Activated T-cell treated with anti-CD3 and anti-CD28 coated beads for 1 hour (primary cell): ENCODE measurements around the gene HBE1.

ENCODE experiments used
- DNase-seq: peaks from one replicate; pipeline ENCODE4 v3.0.0-alpha.2; 2020; ENCODE audit warnings: low read depth

Gene HBE1

GRCh38 chr11:5233307-5233706, 36.4 kb downstream of the HBE1 start:
- DNase-seq, result no peak

DNA sequence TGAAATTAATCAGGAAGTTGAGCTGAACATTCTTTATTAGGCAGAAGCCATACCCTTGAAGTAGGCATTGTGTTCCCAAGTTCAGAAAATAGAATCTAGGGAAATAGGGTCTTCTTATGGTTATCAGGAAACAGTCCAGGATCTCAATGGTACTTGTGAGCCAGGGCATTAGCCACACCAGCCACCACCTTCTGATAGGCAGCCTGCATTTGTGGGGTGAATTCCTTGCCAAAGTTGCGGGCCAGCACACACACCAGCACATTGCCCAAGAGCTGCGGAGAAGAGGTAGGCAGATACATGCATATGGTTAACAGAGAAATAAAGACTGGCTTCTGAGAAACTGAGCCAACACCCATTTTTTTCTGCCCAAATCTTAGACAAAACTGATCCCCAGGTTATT, 36.9 kb downstream of the HBE1 start:
- no peak for DNase-seq

GRCh38 chr11:5232176-5232575, 37.6 kb downstream of the HBE1 start:
- no peak for DNase-seq

DNA sequence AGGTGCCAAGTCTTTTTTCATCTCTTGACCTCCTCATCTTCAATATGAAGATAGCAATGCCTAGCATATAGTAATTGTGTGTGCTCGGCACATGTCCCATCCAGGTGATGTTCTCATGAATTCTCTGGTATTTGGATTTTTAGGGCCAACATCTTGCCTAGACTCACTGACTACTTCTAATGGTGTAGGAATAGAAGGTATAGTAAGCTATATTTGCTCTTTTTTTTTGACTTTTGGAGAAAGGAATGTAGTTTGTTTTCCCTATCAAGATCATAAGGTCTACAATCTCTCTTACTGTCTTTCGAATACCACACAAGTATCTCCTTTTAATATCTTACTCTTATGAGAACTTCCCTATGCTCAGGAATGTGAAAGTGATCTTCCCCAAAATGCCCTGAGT, 38.6 kb downstream of the HBE1 start:
- no peak for DNase-seq

GRCh38 chr11:5230266-5230665, 39.5 kb downstream of the HBE1 start:
- DNase-seq, result no peak

DNA sequence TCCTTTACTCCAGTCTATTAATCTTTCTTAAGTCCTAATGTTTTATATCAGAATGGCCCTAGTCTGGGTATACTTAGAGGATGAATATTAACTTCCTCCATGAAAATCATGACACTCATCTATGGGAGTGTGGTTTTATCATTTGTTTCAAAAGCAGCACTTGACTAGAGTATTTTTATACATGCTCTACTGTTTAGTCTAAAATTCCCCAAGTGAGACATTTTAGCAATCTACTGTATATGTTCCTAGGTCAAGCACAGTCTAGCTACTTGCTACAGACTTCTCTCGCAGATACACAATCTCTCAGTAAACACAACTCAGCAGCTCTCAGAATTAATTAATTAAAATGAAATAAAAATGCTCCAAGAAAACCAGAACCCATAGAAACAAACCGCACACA, 39.9 kb downstream of the HBE1 start:
- DNase-seq, result no peak

GRCh38 chr11:5229356-5229755, 40.4 kb downstream of the HBE1 start:
- DNase-seq, result no peak

DNA sequence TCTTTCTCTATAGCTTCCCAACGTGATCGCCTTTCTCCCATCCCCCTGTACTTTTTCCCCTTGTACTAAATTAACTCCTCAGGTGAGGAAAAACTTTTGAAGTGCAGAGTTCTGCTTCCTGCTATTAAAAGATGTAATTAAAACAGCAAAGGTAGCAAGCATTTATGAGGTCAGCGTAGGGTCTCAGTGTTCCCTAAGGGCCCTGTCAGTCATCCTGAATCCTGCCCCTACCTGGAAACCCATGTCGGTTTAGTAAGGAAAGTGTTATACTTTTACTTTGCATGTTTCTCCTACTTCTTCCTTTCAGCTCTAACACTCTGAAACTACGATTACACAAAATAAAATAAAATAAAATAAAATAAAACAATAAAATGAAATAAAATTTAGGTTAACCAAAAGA, 41.6 kb downstream of the HBE1 start:
- DNase-seq, result no peak

DNA sequence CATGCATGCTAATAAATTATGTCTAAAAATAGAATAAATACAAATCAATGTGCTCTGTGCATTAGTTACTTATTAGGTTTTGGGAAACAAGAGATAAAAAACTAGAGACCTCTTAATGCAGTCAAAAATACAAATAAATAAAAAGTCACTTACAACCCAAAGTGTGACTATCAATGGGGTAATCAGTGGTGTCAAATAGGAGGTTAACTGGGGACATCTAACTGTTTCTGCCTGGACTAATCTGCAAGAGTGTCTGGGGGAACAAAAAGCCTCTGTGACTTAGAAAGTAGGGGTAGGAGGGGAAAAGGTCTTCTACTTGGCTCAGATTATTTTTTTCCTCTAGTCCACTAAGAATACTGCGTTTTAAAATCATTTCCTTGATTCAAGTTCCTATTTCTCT, 42.1 kb downstream of the HBE1 start:
- DNase-seq, result no peak

- DNase-seq, result no peak
Observed at GRCh38 chr11:5226732-5227310, 42.9 kb downstream of the HBE1 start, which contains the start of gene HBB. HBB (minus strand) TSS chr11:5227071; CDS start chr11:5227021, 50 bp downstream.

DNA sequence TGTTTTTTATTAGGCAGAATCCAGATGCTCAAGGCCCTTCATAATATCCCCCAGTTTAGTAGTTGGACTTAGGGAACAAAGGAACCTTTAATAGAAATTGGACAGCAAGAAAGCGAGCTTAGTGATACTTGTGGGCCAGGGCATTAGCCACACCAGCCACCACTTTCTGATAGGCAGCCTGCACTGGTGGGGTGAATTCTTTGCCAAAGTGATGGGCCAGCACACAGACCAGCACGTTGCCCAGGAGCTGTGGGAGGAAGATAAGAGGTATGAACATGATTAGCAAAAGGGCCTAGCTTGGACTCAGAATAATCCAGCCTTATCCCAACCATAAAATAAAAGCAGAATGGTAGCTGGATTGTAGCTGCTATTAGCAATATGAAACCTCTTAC, 44.3 kb downstream of the HBE1 start:
- no peak for DNase-seq

DNA sequence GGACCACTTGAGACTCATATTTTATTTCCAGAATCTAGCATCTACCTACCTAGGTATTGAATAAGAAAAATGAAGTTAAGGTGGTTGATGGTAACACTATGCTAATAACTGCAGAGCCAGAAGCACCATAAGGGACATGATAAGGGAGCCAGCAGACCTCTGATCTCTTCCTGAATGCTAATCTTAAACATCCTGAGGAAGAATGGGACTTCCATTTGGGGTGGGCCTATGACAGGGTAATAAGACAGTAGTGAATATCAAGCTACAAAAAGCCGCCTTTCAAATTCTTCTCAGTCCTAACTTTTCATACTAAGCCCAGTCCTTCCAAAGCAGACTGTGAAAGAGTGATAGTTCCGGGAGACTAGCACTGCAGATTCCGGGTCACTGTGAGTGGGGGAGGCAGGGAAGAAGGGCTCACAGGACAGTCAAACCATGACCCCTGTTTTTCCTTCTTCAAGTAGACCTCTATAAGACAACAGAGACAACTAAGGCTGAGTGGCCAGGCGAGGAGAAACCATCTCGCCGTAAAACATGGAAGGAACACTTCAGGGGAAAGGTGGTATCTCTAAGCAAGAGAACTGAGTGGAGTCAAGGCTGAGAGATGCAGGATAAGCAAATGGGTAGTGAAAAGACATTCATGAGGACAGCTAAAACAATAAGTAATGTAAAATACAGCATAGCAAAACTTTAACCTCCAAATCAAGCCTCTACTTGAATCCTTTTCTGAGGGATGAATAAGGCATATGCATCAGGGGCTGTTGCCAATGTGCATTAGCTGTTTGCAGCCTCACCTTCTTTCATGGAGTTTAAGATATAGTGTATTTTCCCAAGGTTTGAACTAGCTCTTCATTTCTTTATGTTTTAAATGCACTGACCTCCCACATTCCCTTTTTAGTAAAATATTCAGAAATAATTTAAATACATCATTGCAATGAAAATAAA, 44.9 kb downstream of the HBE1 start:
- DNase-seq, result no peak

- DNase-seq, result no peak
Observed at GRCh38 chr11:5223686-5224085, 46.1 kb downstream of the HBE1 start.

DNA sequence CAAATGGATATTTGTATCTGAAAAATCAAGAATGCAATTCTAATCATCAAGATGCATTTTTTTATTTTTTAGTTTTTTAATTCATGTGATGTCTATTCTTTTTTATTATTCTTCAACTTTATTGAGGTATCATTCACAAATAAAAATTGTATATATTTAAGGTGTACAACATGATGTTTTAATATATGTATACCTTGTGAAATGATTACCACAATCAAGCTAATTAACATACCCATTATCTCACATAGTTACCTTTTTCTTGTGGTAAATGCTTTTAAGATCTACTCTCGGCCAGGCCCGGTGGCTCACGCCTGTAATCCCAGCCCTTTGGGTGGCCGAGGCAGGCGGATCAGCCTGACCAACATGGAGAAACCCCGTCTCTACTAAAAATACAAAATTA, 46.6 kb downstream of the HBE1 start:
- no peak for DNase-seq
